ENCODE measurements around the gene SULT1A1. TPM values are rescaled to one million over a fixed set of nuclear protein-coding genes. Genes with fewer than 3 reads are reported as not detected.

Gene SULT1A1
- total RNA-seq, 1 donor from 2014 or later, result 0.41 TPM

- H3K27ac Mint-ChIP-seq (ENCODE audit: unreplicated experiment), result no peak overlapping the region
- no peaks in the 10 kb centered on the region for H3K9me3 Mint-ChIP-seq (ENCODE audit: unreplicated experiment)
Measured at GRCh38 chr16:28590384-28591340, 19.2 kb downstream of the SULT1A1 start.

GRCh38 chr16:28589930-28590329 lies 19.9 kb downstream of the SULT1A1 start:
- FAIRE-seq (no peak), DNase-seq (ENCODE audit: low read depth) (no peak)
- no peak for TF ChIP-seq EZH2 (IDR thresholded peaks at IDR 0.05; ENCODE audit: insufficient read depth, low read length)
- TF ChIP-seq CTCF (IDR thresholded peaks at IDR 0.05; ENCODE audit: insufficient read depth, low read depth, low read length), result no peak
- no peak overlapping the region for H3K4me3 Mint-ChIP-seq (ENCODE audit: unreplicated experiment)
- no peaks in the 10 kb centered on the region for H4K20me1 ChIP-seq (ENCODE audit: insufficient read depth, low read length)
- no peak overlapping the region for H2AFZ ChIP-seq (ENCODE audit: low read depth, low read length)
- no peaks in the 10 kb centered on the region for H3K27me3 ChIP-seq (ENCODE audit: insufficient read depth, low read length)
- H3K9ac ChIP-seq (ENCODE audit: low read length), result no peak overlapping the region
- H3K4me3 ChIP-seq (ENCODE audit: insufficient read depth, low read depth, low read length), result no peak overlapping the region
- no peak overlapping the region for H3K27ac ChIP-seq (ENCODE audit: low read depth, low read length)
- no peaks in the 10 kb centered on the region for H3K9me3 Mint-ChIP-seq (ENCODE audit: unreplicated experiment)
- peaks cover 2% of the 10 kb centered on the region for H3K4me1 Mint-ChIP-seq (ENCODE audit: low read depth, unreplicated experiment)
- peaks cover 24% of the 10 kb centered on the region for H3K36me3 Mint-ChIP-seq (ENCODE audit: low read depth, unreplicated experiment)
- no peaks in the 10 kb centered on the region for H3K9me3 ChIP-seq (ENCODE audit: insufficient read depth, low read depth, low read length)
- H3K4me2 ChIP-seq (ENCODE audit: low read length), result no peak overlapping the region
- no peaks in the 10 kb centered on the region for H3K79me2 ChIP-seq (ENCODE audit: insufficient read depth, low read length)
- H3K36me3 ChIP-seq (ENCODE audit: insufficient read depth, low read length), result peaks cover 5% of the 10 kb centered on the region
- H3K4me1 ChIP-seq (ENCODE audit: insufficient read depth, low read length), result no peaks in the 10 kb centered on the region
- no peak overlapping the region for H3K27ac Mint-ChIP-seq (ENCODE audit: unreplicated experiment)
- no peaks in the 10 kb centered on the region for H3K27me3 Mint-ChIP-seq (ENCODE audit: low read depth, unreplicated experiment)

More at GRCh38 chr16:28590384-28591340, 19.2 kb downstream of the SULT1A1 start:
- H3K79me2 ChIP-seq (ENCODE audit: insufficient read depth, low read length), result no peaks in the 10 kb centered on the region
- H3K9me3 ChIP-seq (ENCODE audit: insufficient read depth, low read depth, low read length), result no peaks in the 10 kb centered on the region
- no peaks in the 10 kb centered on the region for H4K20me1 ChIP-seq (ENCODE audit: insufficient read depth, low read length)
- Mint-ChIP-seq H3K4me1 (ENCODE audit: low read depth, unreplicated experiment) (peaks cover 2% of the 10 kb centered on the region), H3K36me3 (ENCODE audit: low read depth, unreplicated experiment) (peaks cover 19% of the 10 kb centered on the region), H3K27me3 (ENCODE audit: low read depth, unreplicated experiment) (peaks cover 2% of the 10 kb centered on the region), H3K4me3 (ENCODE audit: unreplicated experiment) (no peak overlapping the region)
- TF ChIP-seq EZH2 (IDR thresholded peaks at IDR 0.05; ENCODE audit: insufficient read depth, low read length) (no peak), CTCF (IDR thresholded peaks at IDR 0.05; ENCODE audit: insufficient read depth, low read depth, low read length) (no peak)
- no peak for FAIRE-seq
- no peak overlapping the region for H3K4me3 ChIP-seq (ENCODE audit: insufficient read depth, low read depth, low read length)
- no peaks in the 10 kb centered on the region for H3K4me1 ChIP-seq (ENCODE audit: insufficient read depth, low read length)
- peaks cover 5% of the 10 kb centered on the region for H3K36me3 ChIP-seq (ENCODE audit: insufficient read depth, low read length)
- H3K27me3 ChIP-seq (ENCODE audit: insufficient read depth, low read length), result no peaks in the 10 kb centered on the region
- H2AFZ ChIP-seq (ENCODE audit: low read depth, low read length), result no peak overlapping the region
- no peak overlapping the region for H3K27ac ChIP-seq (ENCODE audit: low read depth, low read length)
- no peak for DNase-seq (ENCODE audit: low read depth)
- no peak overlapping the region for H3K9ac ChIP-seq (ENCODE audit: low read length)
- no peak overlapping the region for H3K4me2 ChIP-seq (ENCODE audit: low read length)

GRCh38 chr16:28589069-28589468 lies 20.8 kb downstream of the SULT1A1 start:
- Histone ChIP-seq H2AFZ (ENCODE audit: low read depth, low read length) (no peak overlapping the region), H3K27ac (ENCODE audit: low read depth, low read length) (no peak overlapping the region), H4K20me1 (ENCODE audit: insufficient read depth, low read length) (no peaks in the 10 kb centered on the region), H3K9ac (ENCODE audit: low read length) (no peak overlapping the region), H3K9me3 (ENCODE audit: insufficient read depth, low read depth, low read length) (no peaks in the 10 kb centered on the region), H3K36me3 (ENCODE audit: insufficient read depth, low read length) (peaks cover 5% of the 10 kb centered on the region), H3K4me3 (ENCODE audit: insufficient read depth, low read depth, low read length) (no peak overlapping the region), H3K4me2 (ENCODE audit: low read length) (no peak overlapping the region), H3K79me2 (ENCODE audit: insufficient read depth, low read length) (no peaks in the 10 kb centered on the region), H3K4me1 (ENCODE audit: insufficient read depth, low read length) (no peaks in the 10 kb centered on the region), H3K27me3 (ENCODE audit: insufficient read depth, low read length) (no peaks in the 10 kb centered on the region)
- no peak overlapping the region for H3K4me3 Mint-ChIP-seq (ENCODE audit: unreplicated experiment)
- no peak for FAIRE-seq
- no peak overlapping the region for H3K27ac Mint-ChIP-seq (ENCODE audit: unreplicated experiment)
- DNase-seq (ENCODE audit: low read depth), result no peak
- no peaks in the 10 kb centered on the region for H3K9me3 Mint-ChIP-seq (ENCODE audit: unreplicated experiment)
- H3K27me3 Mint-ChIP-seq (ENCODE audit: low read depth, unreplicated experiment), result no peaks in the 10 kb centered on the region
- H3K36me3 Mint-ChIP-seq (ENCODE audit: low read depth, unreplicated experiment), result peaks cover 27% of the 10 kb centered on the region
- H3K4me1 Mint-ChIP-seq (ENCODE audit: low read depth, unreplicated experiment), result peaks cover 2% of the 10 kb centered on the region
- no peak for TF ChIP-seq CTCF (IDR thresholded peaks at IDR 0.05; ENCODE audit: insufficient read depth, low read depth, low read length)
- no peak for TF ChIP-seq EZH2 (IDR thresholded peaks at IDR 0.05; ENCODE audit: insufficient read depth, low read length)
